Uterus (tissue), 4 donors: ENCODE measurements around the gene FXN. TPM values are rescaled to one million over a fixed set of nuclear protein-coding genes. Genes with fewer than 3 reads are reported as not detected.
"Not testable (repeated sequence)": the region's sequence is repeated elsewhere in the genome, so short reads cannot be mapped to it uniquely, and the experiment has no call there.

ENCODE experiments used
- DNase-seq, 2 donors: peaks; one replicate each; pipeline ENCODE4 v3.0.0-alpha.2; 2019 to 2020
- H3K27ac ChIP-seq, 2 donors: fragments of 200-600 bp; sonication (generic); 1 replicate in 1 of 2; 2 replicates in 1 of 2; pipeline ENCODE4 v1.5.1; 2016 to 2018
- H3K27me3 ChIP-seq, 2 donors: fragments of 200-600 bp; sonication (generic); one replicate each; pipeline ENCODE4 v1.5.1; 2018 to 2019; ENCODE audit warnings: control low read depth in 1 of 2
- H3K36me3 ChIP-seq, 2 donors: fragments of 200-600 bp; sonication (generic); one replicate each; pipeline ENCODE4 v1.5.1; 2019; ENCODE audit warnings: control low read depth in 1 of 2
- H3K4me1 ChIP-seq, 2 donors: fragments of 200-600 bp; sonication (generic); one replicate each; pipeline ENCODE4 v1.5.1; 2018 to 2019; ENCODE audit warnings: control low read depth in 1 of 2
- H3K4me3 ChIP-seq, 2 donors: fragments of 200-600 bp; sonication (generic); 1 replicate in 1 of 2; 2 replicates in 1 of 2; pipeline ENCODE4 v1.5.1; 2018 to 2019; ENCODE audit warnings: mild to moderate bottlenecking in 1 of 2
- H3K9me3 ChIP-seq, 2 donors: fragments of 200-600 bp; sonication (generic); one replicate each; pipeline ENCODE4 v1.5.1; 2019; ENCODE audit warnings: control low read depth in 1 of 2
- POLR2A ChIP-seq, 2 donors: fragments of 450-650 bp; IDR thresholded peaks; one replicate each; pipeline ENCODE4 v1.6.1; 2016; ENCODE audit warnings: antibody characterized with exemption in 2 of 2, mild to moderate bottlenecking in 1 of 2, moderate library complexity in 1 of 2
- intact Hi-C: fragments of 100-400 bp; cut with DNase I; formaldehyde crosslinking; loops from one replicate; pipeline ENCODE4 v1.15.1; 2023; ENCODE audit warnings: low total_unique reads
- total RNA-seq, 4 donors: library from RNA; depleted of rRNA in 3 of 4; stranded (reverse); fragments of >200 nt in 3 of 4; gene quantifications; one replicate each; pipeline versions ENCODE4 v1.1.0 to v1.2.4, GENCODE V29; 2014 to 2023
- TF ChIP-seq, protein P1 (sequence below), 4 experiments: fragments of 200-600 bp in 2 of 4; fragments of 450-650 bp in 2 of 4; sonication (generic) in 2 of 4; IDR thresholded peaks; one replicate each; pipeline ENCODE4 v1.5.1; 2016 to 2019; ENCODE audit warnings: antibody characterized with exemption in 4 of 4, mild to moderate bottlenecking in 2 of 4, moderate library complexity in 1 of 4
- donor health status: DM: yes; HTN: yes; CAD: no.

The FXN gene
- total RNA-seq, result 10 to 100 TPM in 3 of 4 donors, 1 to 10 TPM in 1; 5.9 to 20.3 (median 18.5) TPM

GRCh38 chr9:69035438-69036308 lies at the start of gene FXN:
Gene FXN (plus strand): TSS chr9:69035752. CDS start chr9:69035783, 31 bp downstream.
- TF ChIP-seq, protein P1, sequence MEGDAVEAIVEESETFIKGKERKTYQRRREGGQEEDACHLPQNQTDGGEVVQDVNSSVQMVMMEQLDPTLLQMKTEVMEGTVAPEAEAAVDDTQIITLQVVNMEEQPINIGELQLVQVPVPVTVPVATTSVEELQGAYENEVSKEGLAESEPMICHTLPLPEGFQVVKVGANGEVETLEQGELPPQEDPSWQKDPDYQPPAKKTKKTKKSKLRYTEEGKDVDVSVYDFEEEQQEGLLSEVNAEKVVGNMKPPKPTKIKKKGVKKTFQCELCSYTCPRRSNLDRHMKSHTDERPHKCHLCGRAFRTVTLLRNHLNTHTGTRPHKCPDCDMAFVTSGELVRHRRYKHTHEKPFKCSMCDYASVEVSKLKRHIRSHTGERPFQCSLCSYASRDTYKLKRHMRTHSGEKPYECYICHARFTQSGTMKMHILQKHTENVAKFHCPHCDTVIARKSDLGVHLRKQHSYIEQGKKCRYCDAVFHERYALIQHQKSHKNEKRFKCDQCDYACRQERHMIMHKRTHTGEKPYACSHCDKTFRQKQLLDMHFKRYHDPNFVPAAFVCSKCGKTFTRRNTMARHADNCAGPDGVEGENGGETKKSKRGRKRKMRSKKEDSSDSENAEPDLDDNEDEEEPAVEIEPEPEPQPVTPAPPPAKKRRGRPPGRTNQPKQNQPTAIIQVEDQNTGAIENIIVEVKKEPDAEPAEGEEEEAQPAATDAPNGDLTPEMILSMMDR (IDR thresholded peaks at IDR 0.05), result peak; percentile 92 to 99 (median 94)
- TF ChIP-seq POLR2A (IDR thresholded peaks at IDR 0.05), result peak; percentile 8 to 50

GRCh38 chr9:68986949-68987348 lies 48.6 kb upstream of the FXN start:
- H3K27me3 ChIP-seq, H3K27ac ChIP-seq, intact Hi-C loops, H3K4me1 ChIP-seq, H3K36me3 ChIP-seq, DNase-seq, H3K4me3 ChIP-seq, H3K9me3 ChIP-seq: not testable (repeated sequence)

More at GRCh38 chr9:69035438-69036308, at the start of gene FXN:
- no peaks in the 10 kb centered on the region for H3K9me3 ChIP-seq
- peak within 1 kb of the TSS; percentile 82 to 88 for H3K27ac ChIP-seq
- H3K4me1 ChIP-seq, result no peaks in the 10 kb centered on the region
- intact Hi-C loops, result no loop called here
- peak; percentile 66 to 82 for DNase-seq
- no peaks in the 10 kb centered on the region for H3K36me3 ChIP-seq
- H3K4me3 ChIP-seq, result peak within 1 kb of the TSS; percentile 47 to 76
- H3K27me3 ChIP-seq, result no peaks in the 10 kb centered on the region

- no peak overlapping the region for H3K4me3 ChIP-seq
- TF ChIP-seq, protein P1 (IDR thresholded peaks at IDR 0.05), result no peak
- TF ChIP-seq POLR2A (IDR thresholded peaks at IDR 0.05), result no peak
- H3K4me1 ChIP-seq, result no peaks in the 10 kb centered on the region
- no peaks in the 10 kb centered on the region for H3K9me3 ChIP-seq
- no peaks in the 10 kb centered on the region for H3K27me3 ChIP-seq
- no peak overlapping the region for H3K27ac ChIP-seq
- H3K36me3 ChIP-seq, result no peaks in the 10 kb centered on the region
- DNase-seq, result no peak
- intact Hi-C loops, result no loop called here
Observed at GRCh38 chr9:68991457-68991856, 44.1 kb upstream of the FXN start.

DNA sequence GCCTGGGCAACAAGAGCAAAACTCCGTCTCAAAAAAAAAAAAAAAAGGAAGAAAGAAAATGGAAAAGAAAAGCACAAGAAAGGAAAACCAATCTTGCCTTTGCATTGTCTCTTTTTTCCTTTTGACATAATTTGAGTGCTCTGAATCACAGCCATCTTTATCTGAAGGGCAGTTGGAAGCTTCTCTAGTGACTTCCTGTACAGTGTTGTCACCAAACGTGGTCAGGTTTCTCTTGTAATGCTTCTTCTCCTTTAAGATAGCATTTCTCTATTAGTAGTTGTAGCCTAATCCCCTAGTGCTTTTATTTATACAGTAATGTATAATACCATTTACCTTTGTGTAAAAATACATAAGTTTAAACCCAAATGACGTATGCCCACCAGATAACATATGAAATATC lies 39.8 kb upstream of the FXN start:
- Histone ChIP-seq H3K9me3 (no peaks in the 10 kb centered on the region), H3K27me3 (no peaks in the 10 kb centered on the region), H3K4me1 (no peaks in the 10 kb centered on the region), H3K4me3 (no peak overlapping the region), H3K36me3 (no peaks in the 10 kb centered on the region), H3K27ac (no peak overlapping the region)
- TF ChIP-seq POLR2A (IDR thresholded peaks at IDR 0.05), result no peak
- TF ChIP-seq, protein P1 (IDR thresholded peaks at IDR 0.05), result no peak
- no peak for DNase-seq
- intact Hi-C loops, result no loop called here

GRCh38 chr9:68996462-68996861 lies 39.1 kb upstream of the FXN start:
- H3K4me1 ChIP-seq, result no peaks in the 10 kb centered on the region
- H3K36me3 ChIP-seq, result no peaks in the 10 kb centered on the region
- DNase-seq, result no peak
- intact Hi-C loops, result no loop called here
- no peak overlapping the region for H3K27ac ChIP-seq
- H3K4me3 ChIP-seq, result no peak overlapping the region
- no peaks in the 10 kb centered on the region for H3K9me3 ChIP-seq
- H3K27me3 ChIP-seq, result no peaks in the 10 kb centered on the region
- TF ChIP-seq POLR2A (IDR thresholded peaks at IDR 0.05), result no peak
- TF ChIP-seq, protein P1 (IDR thresholded peaks at IDR 0.05), result no peak
